Gastrocnemius medialis (tissue), 4 donors: ENCODE data around the gene CCDC30.

Source experiments
- CTCF ChIP-seq, 5 experiments: fragments of 450-650 bp in 3 of 5; fragments of 200-600 bp in 2 of 5; sonication (generic) in 2 of 5; IDR thresholded peaks in 4 of 5; conservative IDR thresholded peaks in 1 of 5; 1 replicate in 4 of 5; 2 replicates in 1 of 5; pipeline ENCODE4 v1.5.1; 2016 to 2019; ENCODE audit warnings: antibody characterized with exemption in 5 of 5, mild to moderate bottlenecking in 3 of 5, moderate library complexity in 3 of 5
- POLR2A ChIP-seq, 2 donors: fragments of 450-650 bp; IDR thresholded peaks; one replicate each; pipeline ENCODE4 v1.6.1; 2017; ENCODE audit warnings: antibody characterized with exemption in 2 of 2, mild to moderate bottlenecking in 2 of 2, moderate library complexity in 2 of 2

GRCh38 chr1:42524330-42524729, 61.2 kb downstream of the CCDC30 start:
- TF ChIP-seq CTCF (IDR thresholded peaks at IDR 0.05 in 4 of 5, conservative IDR thresholded peaks at IDR 0.05 in 1 of 5), result no peak
- TF ChIP-seq POLR2A (IDR thresholded peaks at IDR 0.05), result no peak
